NCI-H146 (cell line): ENCODE results near the gene GPR75.

ENCODE experiments used
- DNase-seq: peaks from one replicate; lab custom pipeline; 2025; lab: John Stamatoyannopoulos, UW

The GPR75 gene

DNA sequence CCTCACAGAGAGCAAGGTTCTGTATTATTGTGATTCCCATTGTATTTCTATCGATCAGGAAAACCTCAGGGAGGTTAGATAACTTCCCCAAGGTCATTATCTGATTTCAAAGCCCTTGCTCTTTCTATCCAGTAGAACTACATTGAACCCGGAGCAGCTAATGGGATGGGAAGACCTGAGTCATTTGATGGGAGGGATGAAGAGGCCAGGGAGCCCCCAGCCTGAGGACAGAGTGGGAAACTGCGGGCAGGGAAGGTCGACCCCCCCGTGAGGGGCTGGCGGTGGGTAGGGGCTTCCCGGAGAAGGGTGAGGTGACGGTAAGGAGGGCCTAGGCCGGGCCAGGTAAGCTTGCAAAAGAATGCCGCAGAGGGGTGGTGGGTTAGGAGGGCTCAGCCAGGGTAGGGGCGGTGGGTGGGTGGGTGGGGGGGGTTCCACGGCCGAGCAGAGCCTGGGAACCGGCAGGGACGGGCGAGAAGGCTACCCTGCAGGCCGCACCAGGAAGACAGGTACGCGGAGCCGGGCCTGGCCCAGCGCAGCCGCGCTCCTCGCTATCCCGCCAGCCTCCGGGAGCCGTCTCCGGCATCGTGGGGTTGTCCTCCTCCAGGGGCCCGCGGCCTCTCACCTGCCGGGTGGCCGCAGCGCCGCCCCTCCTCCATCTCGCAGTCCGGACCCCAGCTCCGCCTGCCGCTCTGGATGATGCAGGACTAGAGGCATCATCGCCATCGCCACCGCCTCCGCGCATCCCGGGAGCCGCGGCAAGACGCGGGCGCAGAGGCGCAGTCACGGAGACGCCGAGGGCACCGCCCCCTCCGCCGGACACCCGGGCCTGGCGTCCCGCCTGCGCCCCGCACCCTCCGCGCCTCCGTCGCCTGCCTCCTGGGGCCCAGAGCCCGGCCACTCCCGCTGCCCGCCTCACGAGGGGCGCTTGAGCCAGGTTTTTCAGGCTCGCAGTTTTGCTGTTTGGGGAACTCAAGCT is at the start of gene GPR75:
GPR75 (minus strand) TSS at position 762 of the 976 bp plus-strand sequence. CDS start 5,211 bp downstream, outside the sequence.
- no peak for DNase-seq

- DNase-seq: no peak
These were observed 47.8 kb upstream of the GPR75 start for GRCh38 chr2:53907582-53907981.

GRCh38 chr2:53905396-53905795 is 45.6 kb upstream of the GPR75 start:
- no peak for DNase-seq

DNA sequence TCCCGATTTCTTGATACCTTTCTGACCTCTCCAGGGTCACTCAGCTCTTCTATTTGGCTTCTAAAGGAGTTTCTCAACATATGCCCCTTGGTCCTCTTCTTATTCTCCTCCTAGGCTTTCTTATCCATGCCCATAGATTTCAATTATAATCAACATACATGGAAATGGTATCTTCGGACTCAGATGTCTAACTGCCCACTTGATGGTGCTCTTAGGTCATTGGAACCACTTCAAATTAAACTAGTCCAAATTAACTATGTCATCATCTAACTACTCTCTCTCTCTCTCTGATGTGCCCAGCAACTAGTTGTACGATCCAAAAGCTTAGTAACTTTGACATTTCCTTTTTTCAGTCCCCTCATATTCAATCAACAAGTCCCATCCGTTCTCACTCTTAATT is 43.2 kb upstream of the GPR75 start:
- DNase-seq: no peak

- DNase-seq: no peak
These were observed 41.4 kb upstream of the GPR75 start for GRCh38 chr2:53901192-53901591.

DNA sequence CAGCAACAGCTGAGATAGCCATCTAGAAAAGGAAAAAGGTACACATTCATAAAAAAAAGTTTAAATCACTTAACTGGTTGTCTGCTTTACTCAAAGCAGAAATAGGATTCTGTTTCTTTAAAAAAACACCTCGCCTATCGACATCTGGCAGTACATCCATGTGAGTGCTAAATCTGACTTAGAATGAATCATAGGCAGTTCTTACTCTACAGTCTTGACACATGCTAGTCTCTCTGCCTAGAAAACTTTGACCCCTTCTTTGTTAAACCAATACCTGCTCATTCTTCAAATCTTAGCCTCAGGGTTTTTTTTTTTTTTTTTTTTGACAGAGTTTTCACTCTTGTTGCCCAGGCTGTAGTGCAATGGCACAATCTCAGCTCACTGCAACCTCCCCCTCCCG is 37.1 kb upstream of the GPR75 start:
- DNase-seq: no peak

GRCh38 chr2:53886406-53887280 is 26.9 kb upstream of the GPR75 start:
- DNase-seq: no peak

- DNase-seq: no peak
These were observed 25.1 kb upstream of the GPR75 start for GRCh38 chr2:53884883-53885282.

DNA sequence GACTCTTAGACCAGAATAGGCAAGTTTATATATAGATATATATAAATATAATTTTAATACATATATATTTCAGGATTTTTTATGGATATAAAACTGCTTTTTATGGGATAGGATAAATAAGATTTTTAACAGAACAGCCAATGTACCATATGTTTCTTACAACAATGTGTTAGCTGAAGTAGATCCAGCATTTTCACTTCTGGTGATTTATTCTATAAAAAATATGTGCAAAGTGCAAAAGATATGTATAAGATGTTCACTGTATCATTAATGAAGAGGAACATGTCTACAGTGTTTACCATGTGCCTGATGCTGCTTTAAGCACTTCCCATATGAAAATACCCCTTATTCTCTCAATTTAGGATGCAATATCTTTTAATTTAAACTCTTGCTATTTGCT is 22.2 kb upstream of the GPR75 start:
- DNase-seq: no peak

DNA sequence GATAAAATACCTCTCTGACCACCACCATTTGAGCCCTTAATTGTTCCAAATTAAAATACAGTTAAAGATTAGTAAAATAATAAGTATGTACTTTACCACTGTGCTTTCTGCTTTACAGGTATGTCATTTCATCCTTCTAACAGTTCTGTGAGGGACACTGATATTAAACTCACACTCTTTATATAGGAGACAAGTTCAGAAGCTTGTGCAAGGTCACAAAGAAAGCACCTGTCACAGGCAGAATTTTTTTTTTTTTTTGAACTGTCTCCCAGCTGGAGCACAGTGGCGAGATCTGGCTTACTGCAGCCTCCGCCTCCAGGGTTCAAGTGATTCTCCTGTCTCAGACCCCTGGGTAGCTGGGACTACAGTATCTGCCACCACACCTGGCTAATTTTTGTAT is 21.6 kb upstream of the GPR75 start:
- DNase-seq: no peak

- DNase-seq: no peak
These were observed 21.0 kb upstream of the GPR75 start for GRCh38 chr2:53880756-53881155.

- DNase-seq: no peak
These were observed 17.8 kb upstream of the GPR75 start for GRCh38 chr2:53877556-53877955.

DNA sequence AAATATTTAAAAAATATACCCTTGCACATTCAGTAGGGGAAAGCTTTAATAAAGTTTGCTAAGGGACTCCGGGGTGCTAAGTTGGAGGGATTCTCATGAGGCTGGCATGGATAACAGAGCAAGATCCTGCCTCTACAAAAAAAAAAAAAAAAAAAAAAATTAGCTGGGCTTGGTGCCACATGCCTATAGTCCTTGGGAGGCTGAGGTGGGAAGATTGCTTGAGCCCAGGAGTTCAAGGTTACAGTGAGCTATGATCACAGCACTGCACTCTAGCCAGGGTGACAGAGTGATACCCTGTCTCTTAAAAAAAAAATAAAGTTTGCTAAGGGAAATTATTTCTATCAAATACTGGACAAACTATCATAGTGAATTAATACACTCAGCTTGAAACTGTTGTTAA is 17.3 kb upstream of the GPR75 start:
- DNase-seq: no peak

GRCh38 chr2:53874401-53874950 is 14.7 kb upstream of the GPR75 start:
- no peak for DNase-seq

DNA sequence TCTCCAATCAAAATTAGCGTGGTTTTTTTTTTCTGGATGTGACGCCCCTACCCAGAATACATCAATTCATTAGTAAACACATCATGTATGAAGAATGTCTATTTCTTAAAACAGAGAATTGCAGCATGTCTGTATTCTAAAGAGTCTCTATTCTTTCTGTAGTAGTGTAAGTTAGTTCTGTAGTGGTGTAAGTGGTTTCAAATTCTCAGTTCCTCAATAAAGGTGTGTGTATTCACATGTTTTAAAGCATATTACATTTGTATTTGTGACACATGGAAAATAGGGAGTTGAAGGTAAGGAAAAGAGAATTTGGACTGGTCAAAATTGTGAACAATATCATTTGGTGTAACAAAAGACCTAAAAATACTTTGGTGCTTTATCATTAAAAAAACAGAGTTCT is 8.0 kb upstream of the GPR75 start:
- DNase-seq: no peak

DNA sequence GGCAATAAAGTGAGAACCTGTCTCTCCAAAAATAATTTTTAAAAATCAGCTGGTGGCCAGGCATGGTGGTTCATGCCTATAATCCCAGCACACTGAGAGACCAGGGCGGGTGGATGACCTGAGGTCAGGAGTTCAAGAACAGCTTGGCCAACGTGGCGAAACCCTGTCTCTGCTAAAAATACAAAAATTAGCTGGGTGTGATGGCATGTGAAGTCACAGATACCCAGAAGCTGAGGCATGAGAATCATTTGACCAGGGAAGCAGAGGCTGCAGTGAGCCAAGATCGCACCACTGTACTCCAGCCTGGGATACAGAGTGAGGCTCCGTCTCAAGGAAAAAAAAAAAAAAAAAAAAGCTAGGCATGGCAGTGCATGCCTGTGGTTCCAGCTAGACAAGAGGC is 7.4 kb upstream of the GPR75 start:
- no peak for DNase-seq

GRCh38 chr2:53865962-53866361 is 6.2 kb upstream of the GPR75 start:
- no peak for DNase-seq

GRCh38 chr2:53865264-53865663 is 5.5 kb upstream of the GPR75 start:
- DNase-seq: no peak

GRCh38 chr2:53863538-53864227 is 3.9 kb upstream of the GPR75 start:
- DNase-seq: no peak

DNA sequence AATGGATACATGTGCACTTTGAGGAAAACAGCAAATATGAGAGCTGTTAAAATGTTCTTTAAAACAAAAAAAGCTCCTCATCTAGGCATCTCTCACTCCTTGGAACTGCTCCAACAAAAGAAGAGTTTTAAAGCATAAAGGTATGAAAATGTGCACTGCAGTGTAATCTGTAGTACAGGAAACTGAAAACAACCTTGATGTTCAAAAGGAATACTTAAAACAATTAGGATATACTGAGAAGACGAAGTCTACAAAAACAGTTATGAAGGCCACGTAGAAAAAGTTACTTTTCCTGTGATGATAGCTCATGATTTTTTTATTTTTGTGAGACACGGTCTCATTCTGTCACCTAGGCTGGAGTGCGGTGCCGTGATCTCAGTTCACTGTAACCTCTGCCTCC is 2.1 kb upstream of the GPR75 start:
- DNase-seq: no peak

DNA sequence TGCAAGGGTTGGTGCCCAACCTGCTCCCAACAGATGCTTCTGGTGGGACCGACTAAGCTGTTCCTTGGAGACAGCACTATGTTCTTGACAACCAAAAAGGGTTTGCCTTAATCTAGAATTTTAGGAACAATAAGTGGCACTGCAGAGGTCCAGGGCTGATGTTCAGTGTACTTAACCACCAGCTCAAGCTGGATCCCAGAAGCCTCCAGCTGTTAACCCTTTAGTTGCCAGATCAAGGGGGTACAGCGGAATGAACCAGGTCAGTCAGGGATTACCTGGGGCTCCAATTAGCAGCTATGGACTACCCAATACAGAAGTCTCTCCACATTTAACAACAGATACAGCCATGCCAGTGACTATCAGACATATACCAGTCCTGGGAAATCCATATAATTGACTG is 3.5 kb downstream of the GPR75 start:
- DNase-seq: no peak

GRCh38 chr2:53854678-53855077 is 5.1 kb downstream of the GPR75 start:
- no peak for DNase-seq
